ENCODE measurements around the gene ADAMTS12. TPM values are rescaled to one million over a fixed set of nuclear protein-coding genes. Genes with fewer than 3 reads are reported as not detected.

ADAMTS12 gene
- polyA plus RNA-seq, 1 donor from 2014 or later, result 0.07 TPM

GRCh38 chr5:33812746-33813145 is 79.0 kb downstream of the ADAMTS12 start:
- no peaks in the 10 kb centered on the region for H3K79me2 ChIP-seq (replicated peaks; ENCODE audit: insufficient read depth, low read length)
- no peak for TF ChIP-seq MXI1 (conservative IDR thresholded peaks at IDR 0.05; ENCODE audit: poor library complexity, severe bottlenecking)
- TF ChIP-seq SMC3 (conservative IDR thresholded peaks at IDR 0.05; ENCODE audit: poor library complexity), result no peak
- TF ChIP-seq EZH2 (IDR thresholded peaks at IDR 0.05; ENCODE audit: borderline replicate concordance, insufficient read depth, low read length, poor library complexity, severe bottlenecking), result no peak
- TF ChIP-seq REST (IDR thresholded peaks at IDR 0.05; ENCODE audit: borderline replicate concordance), result no peak
- no peak for TF ChIP-seq RAD21 (conservative IDR thresholded peaks at IDR 0.05)
- TF ChIP-seq EP300 (conservative IDR thresholded peaks at IDR 0.05; ENCODE audit: poor library complexity, severe bottlenecking), result no peak
- no peak for TF ChIP-seq TAF1 (IDR thresholded peaks at IDR 0.05; ENCODE audit: low read depth)
- no peak for TF ChIP-seq POLR2AphosphoS5 (IDR thresholded peaks at IDR 0.05)
- no peak for TF ChIP-seq CTCF (IDR thresholded peaks at IDR 0.05; ENCODE audit: poor library complexity, severe bottlenecking)
- H3K9me3 ChIP-seq (ENCODE audit: low read length), result no peaks in the 10 kb centered on the region
- no peak overlapping the region for H3K4me3 ChIP-seq (ENCODE audit: low read length)
- H3K9ac ChIP-seq (ENCODE audit: low read length), result no peak overlapping the region
- no peaks in the 10 kb centered on the region for H3K36me3 ChIP-seq (ENCODE audit: insufficient read depth, low read length)
- H2AFZ ChIP-seq (ENCODE audit: low read depth, low read length), result no peak overlapping the region
- no peak overlapping the region for H3K27ac ChIP-seq (ENCODE audit: low read length)
- no peak overlapping the region for H3K4me2 ChIP-seq (ENCODE audit: low read length)
- no peaks in the 10 kb centered on the region for H4K20me1 ChIP-seq (ENCODE audit: insufficient read depth)
- no peaks in the 10 kb centered on the region for H3K27me3 ChIP-seq (ENCODE audit: insufficient read depth, low read depth, low read length)
- H3K9me2 ChIP-seq (ENCODE audit: insufficient read depth, low read length), result no peaks in the 10 kb centered on the region
- no peaks in the 10 kb centered on the region for H3F3A ChIP-seq (ENCODE audit: insufficient read depth, low read length, poor library complexity, severe bottlenecking)

- TF ChIP-seq EZH2 (IDR thresholded peaks at IDR 0.05; ENCODE audit: borderline replicate concordance, insufficient read depth, low read length, poor library complexity, severe bottlenecking) (no peak), RAD21 (conservative IDR thresholded peaks at IDR 0.05) (no peak), REST (IDR thresholded peaks at IDR 0.05; ENCODE audit: borderline replicate concordance) (no peak), MXI1 (conservative IDR thresholded peaks at IDR 0.05; ENCODE audit: poor library complexity, severe bottlenecking) (no peak), CTCF (IDR thresholded peaks at IDR 0.05; ENCODE audit: poor library complexity, severe bottlenecking) (no peak), SMC3 (conservative IDR thresholded peaks at IDR 0.05; ENCODE audit: poor library complexity) (no peak), TAF1 (IDR thresholded peaks at IDR 0.05; ENCODE audit: low read depth) (no peak), EP300 (conservative IDR thresholded peaks at IDR 0.05; ENCODE audit: poor library complexity, severe bottlenecking) (no peak), POLR2AphosphoS5 (IDR thresholded peaks at IDR 0.05) (no peak)
- no peak overlapping the region for H3K4me3 ChIP-seq (ENCODE audit: low read length)
- H4K20me1 ChIP-seq (ENCODE audit: insufficient read depth), result no peaks in the 10 kb centered on the region
- no peaks in the 10 kb centered on the region for H3F3A ChIP-seq (ENCODE audit: insufficient read depth, low read length, poor library complexity, severe bottlenecking)
- H3K4me2 ChIP-seq (ENCODE audit: low read length), result no peak overlapping the region
- H3K9me3 ChIP-seq (ENCODE audit: low read length), result no peaks in the 10 kb centered on the region
- H3K9me2 ChIP-seq (ENCODE audit: insufficient read depth, low read length), result no peaks in the 10 kb centered on the region
- no peak overlapping the region for H3K27ac ChIP-seq (ENCODE audit: low read length)
- no peak overlapping the region for H3K9ac ChIP-seq (ENCODE audit: low read length)
- no peaks in the 10 kb centered on the region for H3K79me2 ChIP-seq (replicated peaks; ENCODE audit: insufficient read depth, low read length)
- H3K36me3 ChIP-seq (ENCODE audit: insufficient read depth, low read length), result no peaks in the 10 kb centered on the region
- no peak overlapping the region for H2AFZ ChIP-seq (ENCODE audit: low read depth, low read length)
- no peaks in the 10 kb centered on the region for H3K27me3 ChIP-seq (ENCODE audit: insufficient read depth, low read depth, low read length)
Measured at GRCh38 chr5:33810491-33811120, 81.2 kb downstream of the ADAMTS12 start.

Measured in neural cell (in vitro differentiated cells).